NCI-H2171 treated with DMSO at 0.1 percent for 48 hours (cell line): ENCODE results near the gene STN1.

Experiments
- DNase-seq: peaks from one replicate; lab custom pipeline; 2025; lab: John Stamatoyannopoulos, UW

Gene STN1

GRCh38 chr10:103918053-103918846, at the start of gene STN1:
TSS of gene STN1 (minus strand) at chr10:103918184. CDS start at chr10:103917594, 590 bp downstream.
- peak; percentile 87 for DNase-seq

DNA sequence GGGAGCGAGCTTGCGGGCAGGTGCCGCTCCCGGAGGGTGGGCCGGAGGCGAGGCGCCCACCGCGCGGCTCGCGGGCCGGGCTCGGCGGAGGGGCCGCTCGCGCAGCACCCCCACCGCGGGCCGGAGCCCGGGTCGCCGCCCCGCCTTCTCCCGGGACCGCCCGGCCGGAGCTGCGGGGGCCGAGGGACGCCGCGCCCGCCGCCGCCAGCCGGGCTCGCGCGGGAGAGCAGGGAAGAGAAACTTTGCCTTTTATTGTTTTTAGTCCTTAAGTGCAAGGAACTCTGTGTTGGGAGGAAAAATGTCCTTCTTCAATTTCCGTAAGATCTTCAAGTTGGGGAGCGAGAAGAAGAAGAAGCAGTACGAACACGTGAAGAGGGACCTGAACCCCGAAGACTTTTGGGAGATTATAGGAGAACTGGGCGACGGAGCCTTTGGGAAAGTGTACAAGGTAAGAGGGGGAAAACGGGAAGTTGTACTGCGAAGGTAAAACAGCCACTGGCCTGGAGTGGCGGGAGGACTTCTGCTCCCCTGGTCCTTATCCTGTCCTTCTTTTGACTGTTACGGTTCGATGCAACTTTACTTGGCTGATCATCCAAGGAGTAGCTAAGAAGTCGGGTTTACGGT, 49.6 kb upstream of the STN1 start:
- DNase-seq = peak; percentile 10

DNA sequence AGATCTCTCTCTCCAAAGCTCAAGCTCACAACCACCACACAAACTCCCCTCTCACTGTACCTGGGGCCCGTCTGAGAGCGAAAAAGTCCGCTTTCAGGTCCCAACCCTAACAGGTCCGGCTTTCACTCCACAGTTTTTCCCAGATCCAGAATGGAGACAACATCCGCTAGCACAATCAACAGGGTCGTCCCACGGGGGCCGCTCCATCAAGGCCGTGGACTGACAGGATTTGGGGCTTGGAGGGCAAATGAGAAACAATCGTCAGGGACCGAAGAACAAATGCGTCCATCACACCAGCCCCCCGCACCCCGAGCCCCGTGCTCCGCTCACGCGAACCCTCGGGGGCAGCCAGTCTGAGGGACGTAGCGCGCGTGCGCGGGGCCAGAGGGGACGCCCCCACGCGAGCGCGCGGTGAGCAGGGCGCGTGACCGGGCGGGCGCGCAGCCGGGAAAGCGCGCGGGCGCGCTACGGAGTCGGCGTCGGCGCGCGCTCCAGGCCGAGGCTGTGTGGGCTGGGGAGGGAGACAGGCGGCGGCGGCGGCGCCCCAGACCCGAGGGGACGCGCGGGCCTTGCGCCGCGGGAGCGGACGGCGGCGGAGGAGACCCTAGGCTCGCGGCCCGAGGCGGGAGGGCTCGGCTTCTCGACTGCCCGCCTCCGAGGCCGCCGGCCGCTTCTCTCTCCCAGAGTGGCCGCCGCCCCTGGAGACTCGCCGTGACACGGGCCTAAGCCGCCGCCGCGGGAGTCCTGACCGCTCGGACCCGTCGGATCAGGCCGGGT, 48.9 kb upstream of the STN1 start, which contains the start of gene SLK:
SLK (plus strand) TSS at position 470 of the 777 bp plus-strand sequence. CDS start 606 bp downstream, outside the sequence.
- peak; percentile 64 for DNase-seq

- DNase-seq = no peak
Measured at GRCh38 chr10:103960103-103960502, 42.1 kb upstream of the STN1 start.

GRCh38 chr10:103958996-103959395, 41.0 kb upstream of the STN1 start:
- DNase-seq = no peak

DNA sequence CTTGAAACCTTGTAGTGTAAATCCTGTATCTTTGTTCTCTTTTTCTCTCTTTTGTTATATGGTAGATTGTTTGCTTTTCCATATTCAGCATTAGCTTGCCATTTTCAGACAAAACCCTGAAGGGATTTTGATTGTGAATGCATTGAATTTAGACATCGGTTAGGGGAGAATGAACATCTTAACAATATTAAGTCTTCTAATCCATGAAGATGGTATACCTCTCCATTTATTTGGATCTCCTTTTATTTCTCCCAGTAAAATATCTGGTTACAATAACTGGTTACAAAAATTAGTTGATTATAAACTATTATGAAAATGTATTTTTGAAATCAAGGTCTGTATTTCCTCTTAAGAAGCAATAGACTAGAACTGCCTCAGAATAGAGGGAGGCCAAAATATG, 36.6 kb upstream of the STN1 start:
- DNase-seq = no peak

- DNase-seq = no peak
Measured at GRCh38 chr10:103951942-103952341, 34.0 kb upstream of the STN1 start.

DNA sequence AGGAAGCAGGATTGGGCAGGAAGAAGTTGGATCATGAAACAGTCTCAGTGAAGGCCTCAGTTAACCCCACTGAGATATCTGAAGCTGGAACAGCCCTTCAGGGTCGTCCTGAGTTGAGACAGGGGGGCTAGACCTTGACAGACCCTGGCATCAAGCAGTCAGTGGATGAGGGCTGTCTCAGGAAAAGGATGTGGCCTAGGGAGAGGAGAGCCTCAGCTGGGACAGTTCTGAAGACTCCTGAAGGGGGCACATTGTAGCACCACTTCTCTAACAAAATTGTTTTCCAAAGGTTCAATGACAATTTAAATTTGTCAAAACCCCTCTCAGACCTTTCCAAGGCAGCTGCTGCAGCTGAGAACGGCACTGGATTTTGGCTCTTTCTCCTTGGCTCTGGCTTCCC, 33.2 kb upstream of the STN1 start:
- DNase-seq = no peak

GRCh38 chr10:103949728-103950127, 31.7 kb upstream of the STN1 start:
- no peak for DNase-seq

GRCh38 chr10:103947799-103948516, 30.0 kb upstream of the STN1 start:
- DNase-seq = no peak

DNA sequence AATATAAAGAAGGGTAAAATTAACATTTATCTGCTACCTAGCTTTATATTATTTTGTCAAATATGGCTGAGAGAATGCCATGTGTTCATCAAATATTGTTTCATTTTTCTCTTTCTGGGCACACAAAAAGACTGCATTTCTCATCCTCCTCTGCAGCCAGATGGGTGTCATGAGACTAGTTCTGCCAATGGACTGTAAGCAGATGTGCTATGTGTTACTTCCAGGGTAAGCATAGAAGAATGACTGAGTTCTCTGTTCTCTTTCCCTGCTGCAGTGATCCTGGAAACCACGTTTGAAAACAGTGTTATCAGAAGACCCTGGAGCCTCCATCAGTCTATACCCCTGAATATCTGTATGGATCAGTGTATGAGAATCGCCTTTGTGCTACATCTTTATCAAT, 24.9 kb upstream of the STN1 start:
- DNase-seq = no peak

- DNase-seq = no peak
Measured at GRCh38 chr10:103941801-103942200, 23.8 kb upstream of the STN1 start.

GRCh38 chr10:103939522-103939921, 21.5 kb upstream of the STN1 start:
- DNase-seq = no peak

GRCh38 chr10:103936022-103936421, 18.0 kb upstream of the STN1 start:
- DNase-seq = no peak

- no peak for DNase-seq
Measured at GRCh38 chr10:103934308-103934707, 16.3 kb upstream of the STN1 start.

DNA sequence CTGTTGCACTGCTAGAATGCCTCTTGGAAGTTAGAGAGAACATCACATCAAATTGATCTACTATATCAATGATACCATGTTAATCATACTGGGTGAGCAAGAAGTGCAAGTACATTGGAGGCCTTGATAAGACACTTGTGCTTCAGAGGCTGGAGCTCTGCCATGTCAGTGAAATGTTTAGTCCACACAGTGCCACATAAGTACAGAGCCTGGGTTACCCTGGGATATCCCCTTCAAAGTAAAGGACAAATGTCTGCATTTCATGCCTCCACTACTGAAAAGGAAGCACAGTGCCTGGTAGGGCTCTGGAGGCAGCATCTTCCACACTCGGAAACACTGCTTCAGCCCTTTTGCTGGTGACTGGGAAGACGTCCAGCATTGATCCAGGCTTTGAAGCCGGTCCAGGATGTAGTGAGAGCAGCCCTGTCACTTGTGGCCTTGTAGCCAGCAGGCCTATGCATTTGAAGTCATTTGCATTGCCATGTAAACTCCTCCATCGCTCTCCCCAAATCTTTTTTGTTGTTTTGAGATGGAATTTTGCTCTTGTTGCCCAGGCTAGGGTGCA, 15.7 kb upstream of the STN1 start:
- DNase-seq = no peak

- peak; percentile 85 for DNase-seq
Measured at GRCh38 chr10:103932971-103933370, 15.0 kb upstream of the STN1 start.

DNA sequence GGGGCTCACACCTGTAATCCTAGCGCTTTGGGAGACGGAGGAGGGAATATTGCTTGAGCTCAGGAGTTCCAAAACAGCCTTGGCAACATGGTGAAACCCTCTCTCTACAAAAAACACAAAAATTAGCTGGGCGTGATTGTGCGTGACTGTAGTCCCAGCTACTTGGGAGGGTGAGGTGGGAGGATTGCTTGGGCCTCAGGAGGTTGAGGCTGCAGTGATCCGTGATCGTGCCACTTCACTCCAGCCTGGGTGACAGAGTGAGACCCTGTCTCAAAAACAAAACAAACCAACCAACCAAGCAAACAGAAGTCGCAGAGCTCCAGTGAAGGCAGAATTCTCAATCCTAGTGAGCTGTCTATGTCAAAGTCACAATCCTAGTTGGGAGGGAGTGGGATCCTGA, 14.3 kb upstream of the STN1 start:
- DNase-seq = no peak

DNA sequence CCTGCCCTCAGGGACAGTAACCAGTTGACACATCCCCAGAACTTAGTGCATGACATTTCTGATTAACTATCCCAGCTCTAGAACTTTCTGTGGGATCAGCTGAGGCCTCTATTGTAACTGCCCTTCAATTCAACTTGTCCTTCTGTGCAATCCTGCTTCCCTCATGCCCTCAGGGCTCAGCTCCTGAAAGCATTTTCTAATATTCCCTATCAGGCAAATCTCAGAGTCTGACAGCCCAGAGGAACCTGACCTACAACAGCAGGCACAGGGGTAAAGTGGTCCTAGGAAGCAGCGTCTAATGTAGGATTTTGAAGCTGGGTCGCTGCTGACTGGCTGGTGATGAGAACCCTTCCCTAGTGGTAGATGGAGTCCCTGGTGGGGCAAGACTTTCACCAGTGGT, 13.6 kb upstream of the STN1 start:
- DNase-seq = no peak

- DNase-seq = peak; percentile 58
Measured at GRCh38 chr10:103930881-103931280, 12.9 kb upstream of the STN1 start.

DNA sequence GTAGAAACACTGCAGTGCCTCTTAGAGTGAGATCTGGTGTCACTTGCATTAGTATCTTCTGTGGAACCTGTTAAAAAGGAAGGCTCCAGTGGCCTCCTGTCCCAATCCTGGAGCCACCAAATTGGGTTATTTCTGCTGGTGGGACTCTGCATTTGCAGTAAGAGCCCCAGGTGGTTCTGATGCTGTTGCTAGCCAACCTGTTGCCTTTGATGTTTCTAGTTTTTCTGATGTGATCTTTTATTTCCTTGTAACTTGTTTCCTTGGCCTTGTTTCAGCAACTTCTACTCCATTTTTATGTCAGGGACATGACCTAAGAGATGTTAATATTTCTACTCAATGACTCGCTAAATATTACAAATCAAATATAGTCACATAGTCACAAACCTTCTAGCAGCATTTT, 12.5 kb upstream of the STN1 start:
- peak; percentile 30 for DNase-seq
